SK-N-SH treated with all-trans-retinoic acid at 6 μM for 48 hours (cell line): Measurements from ENCODE around the gene LRBA.

ENCODE experiments used
- ATAC-seq: fragments of 200-7000 bp; cut with Tn5 transposase; 3 replicates; pipeline ENCODE4 v1.9.1; 2020; ENCODE audit warnings: mild to moderate bottlenecking, moderate library complexity
- ARNTL ChIP-seq: fragments of 450-650 bp; formaldehyde crosslinking; IDR thresholded peaks from 2 replicates; pipeline ENCODE4 v1.5.0; 2020; ENCODE audit warnings: low read depth, mild to moderate bottlenecking, moderate library complexity, borderline replicate concordance
- CREB5 ChIP-seq: fragments of 250-450 bp; sonication (Bioruptor Pico); IDR thresholded peaks from 2 replicates; pipeline ENCODE4 v1.5.1; 2020; ENCODE audit warnings: low read depth, mild to moderate bottlenecking, moderate library complexity
- CSRNP3 ChIP-seq: fragments of 250-450 bp; sonication (Bioruptor Pico); IDR thresholded peaks from 2 replicates; pipeline ENCODE4 v1.5.1; 2021; ENCODE audit warnings: mild to moderate bottlenecking, moderate library complexity
- ESRRG ChIP-seq: fragments of 250-450 bp; sonication (Bioruptor Pico); IDR thresholded peaks from 2 replicates; pipeline ENCODE4 v1.6.1; 2021; ENCODE audit warnings: mild to moderate bottlenecking
- ISL1 ChIP-seq: fragments of 250-450 bp; sonication (Bioruptor Pico); IDR thresholded peaks from 2 replicates; pipeline ENCODE4 v2.1.2; 2022; ENCODE audit warnings: mild to moderate bottlenecking, moderate library complexity
- PATZ1 ChIP-seq: fragments of 250-450 bp; sonication (Bioruptor Pico); IDR thresholded peaks from 2 replicates; pipeline ENCODE4 v1.8.0; 2020; ENCODE audit warnings: mild to moderate bottlenecking, moderate library complexity, borderline replicate concordance
- POU6F1 ChIP-seq: fragments of 250-450 bp; sonication (Bioruptor Pico); IDR thresholded peaks from 2 replicates; pipeline ENCODE4 v1.8.0; 2021; ENCODE audit warnings: low read depth, mild to moderate bottlenecking, moderate library complexity, borderline replicate concordance
- PPARA ChIP-seq: fragments of 250-450 bp; sonication (Bioruptor Pico); IDR thresholded peaks from 2 replicates; pipeline ENCODE4 v1.5.0; 2020; ENCODE audit warnings: mild to moderate bottlenecking, borderline replicate concordance
- RARB ChIP-seq: fragments of 250-450 bp; sonication (Bioruptor Pico); IDR thresholded peaks from 2 replicates; pipeline ENCODE4 v1.8.0; 2021; ENCODE audit warnings: mild to moderate bottlenecking, moderate library complexity
- SNAI2 ChIP-seq: fragments of 250-450 bp; sonication (Bioruptor Pico); IDR thresholded peaks from 2 replicates; pipeline ENCODE4 v1.5.0; 2020; ENCODE audit warnings: mild to moderate bottlenecking, moderate library complexity
- TCF4 ChIP-seq: fragments of 250-450 bp; sonication (Bioruptor Pico); IDR thresholded peaks from 2 replicates; pipeline ENCODE4 v1.8.0; 2021; ENCODE audit warnings: mild to moderate bottlenecking, moderate library complexity, borderline replicate concordance
- TSHZ2 ChIP-seq: fragments of 250-450 bp; sonication (Bioruptor Pico); IDR thresholded peaks from 2 replicates; pipeline ENCODE4 v1.5.0; 2020; ENCODE audit warnings: mild to moderate bottlenecking, moderate library complexity
- ZC3H10 ChIP-seq: fragments of 250-450 bp; sonication (Bioruptor Pico); IDR thresholded peaks from 2 replicates; pipeline ENCODE4 v1.5.1; 2021; ENCODE audit warnings: mild to moderate bottlenecking, moderate library complexity
- ZFP30 ChIP-seq: fragments of 450-650 bp; formaldehyde crosslinking; IDR thresholded peaks from 2 replicates; pipeline ENCODE4 v1.5.0; 2022; ENCODE audit warnings: mild to moderate bottlenecking, moderate library complexity

LRBA gene

GRCh38 chr4:150369434-150370380 is 645.4 kb downstream of the LRBA start (continued):
- TF ChIP-seq ARNTL (CRISPR knock-in tag), result no peak

GRCh38 chr4:150368667-150369066 is 646.4 kb downstream of the LRBA start:
- TF ChIP-seq RARB (CRISPR knock-in tag), result no peak
- TF ChIP-seq CSRNP3, result no peak
- TF ChIP-seq TCF4 (CRISPR knock-in tag), result no peak
- ATAC-seq, result peak; percentile 47; the same call in 2 of the 3 replicates

- no peak for ATAC-seq
- TF ChIP-seq ZFP30 (CRISPR knock-in tag) (no peak), POU6F1 (CRISPR knock-in tag) (no peak), ESRRG (CRISPR knock-in tag) (no peak), ZC3H10 (CRISPR knock-in tag) (no peak)
These were observed 647.8 kb downstream of the LRBA start for GRCh38 chr4:150367326-150367725.

- TF ChIP-seq SNAI2 (0 out of 2 replicates have a peak, but pooled peaks have one; percentile 35), TSHZ2 (peak; percentile 39; the same call in 1 of the 2 replicates), PATZ1 (CRISPR knock-in tag) (no peak)
- ATAC-seq, result peak; percentile 51; the same call in 1 of the 3 replicates
These were observed 648.5 kb downstream of the LRBA start for GRCh38 chr4:150366487-150366999.

- no peak; the same call in 2 of the 3 replicates for ATAC-seq
- no peak for TF ChIP-seq ZFP30 (CRISPR knock-in tag)
- TF ChIP-seq PATZ1 (CRISPR knock-in tag), result no peak
- no peak for TF ChIP-seq PPARA
- TF ChIP-seq ISL1 (CRISPR knock-in tag), result no peak
- no peak for TF ChIP-seq CREB5
- no peak for TF ChIP-seq ARNTL (CRISPR knock-in tag)
- TF ChIP-seq RARB (CRISPR knock-in tag), result no peak
- TF ChIP-seq CSRNP3, result no peak
- TF ChIP-seq, all 23 proteins: peak for 0
These were observed 651.1 kb downstream of the LRBA start for GRCh38 chr4:150363721-150364688.
